ENCODE results near the gene PRRX2.

PRRX2 gene

DNA sequence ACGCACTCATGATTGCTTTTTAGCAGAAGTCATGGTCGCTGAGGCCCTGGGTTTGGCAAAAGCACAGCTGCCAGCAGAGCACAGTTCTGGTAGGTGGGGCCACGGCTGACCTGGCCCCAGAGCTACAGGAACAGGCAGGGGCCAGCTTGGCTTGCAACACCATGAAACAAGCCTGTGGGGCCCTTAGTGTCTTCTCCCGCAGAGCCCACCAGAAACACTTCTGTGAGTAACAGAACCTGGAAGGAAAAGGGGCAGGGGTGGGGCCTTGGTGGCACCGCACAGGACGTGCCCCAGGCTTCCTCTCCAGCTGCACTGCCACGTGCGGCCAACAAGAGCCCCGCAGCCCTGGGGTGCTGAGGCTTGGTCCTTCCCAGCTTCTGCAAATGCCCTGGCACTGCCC is 28.3 kb upstream of the PRRX2 start:
- no peak for DNase-seq

DNA sequence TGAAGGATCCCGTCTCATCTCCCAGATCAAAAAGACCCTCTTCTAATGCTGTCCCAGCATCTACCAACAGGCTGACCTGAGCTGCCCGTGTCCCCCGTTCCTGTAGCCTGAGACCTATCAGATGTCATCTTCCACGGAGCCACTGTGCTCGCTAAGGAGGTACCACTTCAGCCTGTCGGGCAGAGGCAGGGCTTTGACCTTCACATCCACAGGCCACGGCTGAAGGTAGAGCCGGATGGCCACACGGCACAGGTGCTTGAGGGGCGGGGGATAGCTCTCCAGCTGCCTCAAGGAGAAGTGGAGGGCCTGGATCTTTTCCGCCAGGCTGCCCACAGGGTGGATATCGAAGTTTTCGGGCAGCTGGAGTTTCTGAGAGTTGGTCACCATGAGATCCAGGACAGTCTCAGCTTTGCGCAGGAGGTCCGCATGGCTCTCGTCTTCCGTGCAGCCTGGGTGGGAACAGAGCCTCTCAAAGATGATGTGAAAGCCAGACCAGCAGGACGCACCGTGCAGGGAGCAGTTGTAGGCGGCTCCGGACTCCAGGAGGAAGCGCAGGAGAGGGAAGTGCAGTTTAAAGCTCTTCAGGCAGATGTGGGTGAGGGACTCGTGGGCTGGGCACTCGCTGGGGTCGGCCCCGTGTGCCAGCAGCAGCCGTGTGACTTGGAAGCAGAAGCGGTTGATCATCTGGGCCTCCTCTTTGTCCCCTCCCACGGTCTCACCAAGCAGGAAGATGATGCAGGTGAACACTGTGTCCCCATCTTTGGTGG is 27.6 kb upstream of the PRRX2 start:
- DNase-seq, result no peak

DNA sequence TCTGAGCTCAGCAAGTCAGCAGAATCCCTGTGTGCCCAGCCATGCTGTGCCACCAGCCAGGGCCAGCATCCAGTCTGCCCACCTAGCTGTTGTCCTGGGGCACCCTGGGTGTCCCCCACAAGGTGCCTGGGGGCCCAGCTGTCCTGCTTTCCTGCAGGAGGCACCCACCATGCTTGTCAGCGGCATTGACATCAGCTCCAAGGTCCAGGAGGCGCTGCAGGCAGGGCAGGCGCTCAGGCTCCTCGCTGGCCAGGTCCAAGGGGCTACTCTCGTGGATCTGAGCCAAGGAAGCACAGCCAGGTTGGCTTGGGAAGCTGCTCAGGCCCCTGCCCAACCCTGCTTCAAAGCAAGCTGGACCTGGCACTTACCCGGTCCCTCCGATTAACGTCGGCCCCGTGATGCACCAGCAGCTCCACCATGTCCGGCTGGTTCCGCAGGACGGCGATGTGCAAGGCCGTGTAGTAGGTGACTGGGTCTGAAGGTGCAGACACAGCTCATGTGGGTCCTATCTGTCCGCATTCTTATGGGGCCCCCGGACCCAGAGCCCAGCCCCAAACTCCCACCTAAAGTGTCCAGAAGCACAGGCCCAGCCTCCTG is 26.3 kb upstream of the PRRX2 start:
- DNase-seq, result no peak

DNA sequence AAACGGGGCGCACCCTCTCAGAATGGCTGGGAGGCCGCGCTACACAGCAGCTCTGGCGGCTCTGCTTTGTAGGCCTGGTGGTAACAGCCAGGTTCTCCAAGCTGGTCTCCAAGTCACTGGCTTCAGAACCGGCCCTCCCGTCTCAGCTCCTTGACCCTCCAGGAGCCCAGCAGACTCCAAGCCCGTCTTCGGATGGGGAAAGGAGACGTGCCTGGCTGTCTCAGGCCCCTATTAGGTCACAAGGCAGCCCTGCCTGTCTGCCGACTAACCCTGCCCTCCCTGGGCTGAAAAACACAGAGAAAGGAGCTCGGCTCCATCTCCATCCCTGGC is 25.7 kb upstream of the PRRX2 start:
- no peak for DNase-seq

DNA sequence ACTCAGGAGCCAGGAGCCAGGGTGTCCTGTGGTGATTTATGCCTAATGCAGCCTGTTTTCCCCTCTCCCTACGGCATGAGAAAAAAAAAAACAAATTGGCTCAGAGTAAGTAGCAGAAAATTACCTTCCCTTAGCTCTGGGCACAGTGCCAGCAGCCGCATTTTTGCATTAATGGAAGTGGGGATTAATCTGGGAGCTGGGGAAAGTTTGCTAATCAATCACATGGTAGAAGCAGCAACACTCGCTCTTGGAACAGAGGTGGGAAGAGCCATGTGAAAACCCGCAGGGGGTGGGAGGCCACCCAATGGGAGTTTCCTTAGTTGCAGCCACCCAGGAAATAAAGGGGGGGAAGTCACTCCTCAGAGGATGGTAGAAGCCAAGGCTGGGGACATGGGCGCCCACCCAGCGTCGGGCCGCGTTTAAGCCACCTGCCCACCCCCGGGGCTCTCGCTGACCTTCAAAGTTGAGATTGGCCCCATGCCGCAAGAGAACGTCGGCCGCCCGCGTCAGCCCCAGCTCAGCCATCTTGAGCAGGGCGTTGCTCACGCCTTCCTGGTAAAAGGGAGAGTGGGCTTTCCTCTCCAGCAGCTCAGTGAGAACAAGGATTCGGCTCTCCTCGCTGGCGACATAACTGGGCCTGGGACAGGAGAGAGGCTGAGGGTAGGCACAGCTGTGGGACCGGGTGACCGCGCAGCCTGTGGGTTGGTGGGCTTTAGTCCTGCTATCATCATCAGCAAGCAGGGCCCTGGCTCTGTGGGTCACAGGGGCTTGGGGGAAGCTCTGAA is 25.2 kb upstream of the PRRX2 start:
- no peak for DNase-seq

DNA sequence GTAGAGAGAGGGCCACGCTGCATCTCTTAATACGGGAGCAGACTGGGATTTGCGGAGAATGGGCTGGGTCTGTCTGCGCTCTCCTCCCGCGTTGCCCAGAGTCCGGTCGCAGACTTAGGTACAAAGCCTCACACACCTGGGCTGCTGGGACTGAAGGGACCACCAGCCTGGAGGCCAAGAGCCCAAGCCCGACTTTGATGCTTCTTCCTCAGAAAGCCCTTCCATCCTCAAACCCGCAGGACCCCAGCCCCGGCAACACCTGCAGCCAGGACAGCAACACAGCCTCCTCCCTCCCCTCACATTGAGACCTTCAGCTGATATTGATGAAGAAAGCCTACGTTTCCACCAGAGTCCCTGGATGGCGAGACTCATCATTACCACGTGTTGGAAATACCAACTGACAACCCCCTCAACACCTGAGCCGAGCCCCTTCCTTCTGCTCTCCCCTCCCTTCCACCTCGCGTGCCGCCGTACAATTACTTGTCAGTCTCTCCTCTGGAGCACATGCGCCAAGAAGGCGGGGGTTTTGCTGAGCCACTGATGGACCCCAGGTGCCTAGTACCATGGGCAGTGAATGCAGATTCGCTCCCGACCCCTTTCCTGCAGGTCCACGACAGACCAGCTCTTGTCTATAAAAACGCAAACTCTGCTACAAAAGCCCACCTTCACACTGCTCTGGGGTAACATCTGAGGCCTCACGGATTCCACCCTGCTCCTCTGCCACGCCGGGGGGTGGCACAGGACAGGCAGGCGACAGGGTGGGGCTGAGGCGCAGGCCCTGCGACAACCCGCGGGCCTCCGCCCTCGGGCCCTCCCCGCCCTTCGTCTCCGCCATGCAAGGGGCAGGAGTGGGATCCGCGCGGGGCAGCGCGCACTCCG is 24.3 kb upstream of the PRRX2 start:
- DNase-seq, result peak; percentile 11

DNA sequence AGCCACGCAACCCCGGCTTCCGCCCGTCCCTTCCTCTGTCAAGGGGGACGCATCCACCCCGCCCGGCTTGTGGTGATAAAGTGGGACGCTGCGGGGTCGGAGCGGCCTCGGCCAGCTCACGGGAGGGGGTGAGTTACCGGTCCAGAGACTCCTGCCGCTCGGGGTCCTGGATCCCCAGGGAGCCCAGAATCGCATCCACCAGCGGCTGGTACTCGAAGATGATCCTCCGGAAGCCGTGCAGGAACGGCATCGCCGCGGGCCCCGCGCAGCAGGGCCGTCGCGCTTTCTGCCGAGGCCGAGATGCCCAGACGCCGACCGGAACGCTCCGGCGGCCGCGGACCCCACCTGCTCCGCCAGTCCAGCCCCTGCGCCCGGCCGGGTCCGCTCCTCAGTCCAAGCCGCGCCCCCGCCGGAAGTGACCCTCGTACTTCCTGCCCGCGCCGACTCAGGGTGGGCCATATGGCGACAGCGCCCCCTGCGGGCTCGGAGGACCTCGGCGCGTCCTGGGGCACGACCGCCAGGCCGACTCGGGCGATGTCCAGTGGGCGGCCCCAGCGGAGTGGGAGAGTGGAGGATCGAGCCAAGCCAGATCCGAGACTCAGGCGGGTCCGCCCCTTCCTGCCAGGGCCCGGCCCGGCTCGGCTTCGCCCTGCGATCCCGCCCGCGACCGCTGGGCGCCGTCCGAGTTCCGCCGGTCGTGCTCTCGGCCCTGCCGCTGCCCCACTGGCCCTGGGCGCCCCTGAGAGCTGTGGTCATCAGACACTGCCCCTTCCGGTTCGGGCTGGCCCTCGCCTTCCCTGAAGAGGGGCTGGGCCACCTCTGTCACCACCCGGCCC is 23.5 kb upstream of the PRRX2 start, which contains the start of gene ASB6:
Gene ASB6, minus strand, starts transcription at position 402 of the 836 bp plus-strand sequence. Its CDS starts 152 bp downstream, at position 250.
- peak; percentile 88 for DNase-seq

DNA sequence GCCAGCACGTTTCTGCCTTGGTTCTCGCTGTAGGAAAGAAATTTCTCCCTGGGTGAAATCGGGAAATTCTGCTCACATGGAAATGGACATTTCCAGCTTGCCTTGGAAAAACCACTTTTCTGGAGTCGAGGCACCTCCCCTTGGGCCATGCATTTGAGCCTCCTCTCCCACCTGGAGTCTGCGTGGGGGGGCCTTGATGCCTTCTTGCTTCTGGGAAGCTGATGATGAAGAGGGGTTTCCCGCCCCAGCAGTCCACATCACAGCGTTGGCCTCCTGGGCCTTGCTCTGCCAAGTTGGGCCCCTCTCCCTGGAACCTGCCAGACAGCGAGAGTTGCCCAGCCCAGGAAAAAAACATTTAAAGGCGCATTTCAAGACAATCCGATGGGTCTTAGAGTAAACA is 21.7 kb upstream of the PRRX2 start:
- no peak for DNase-seq

DNA sequence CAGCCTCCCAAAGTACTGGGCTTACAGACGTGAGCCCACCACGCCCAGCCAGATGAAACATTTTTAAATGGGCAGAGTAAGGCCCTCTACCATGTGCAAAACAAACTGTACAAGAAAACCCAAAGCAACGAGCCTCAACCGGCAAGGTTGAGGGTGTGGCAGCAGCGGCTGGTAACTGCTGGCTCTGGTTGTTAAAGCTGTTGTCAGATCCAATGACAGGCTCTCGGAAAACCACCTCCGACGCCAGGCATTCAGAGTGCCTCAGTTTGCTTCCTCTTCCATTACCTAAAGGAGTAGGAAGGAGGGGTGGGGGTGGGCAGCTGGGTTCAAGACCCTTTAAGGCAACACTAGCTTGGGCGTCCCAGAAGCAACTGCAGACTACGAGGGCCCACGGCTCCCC is 21.1 kb upstream of the PRRX2 start:
- no peak for DNase-seq

DNA sequence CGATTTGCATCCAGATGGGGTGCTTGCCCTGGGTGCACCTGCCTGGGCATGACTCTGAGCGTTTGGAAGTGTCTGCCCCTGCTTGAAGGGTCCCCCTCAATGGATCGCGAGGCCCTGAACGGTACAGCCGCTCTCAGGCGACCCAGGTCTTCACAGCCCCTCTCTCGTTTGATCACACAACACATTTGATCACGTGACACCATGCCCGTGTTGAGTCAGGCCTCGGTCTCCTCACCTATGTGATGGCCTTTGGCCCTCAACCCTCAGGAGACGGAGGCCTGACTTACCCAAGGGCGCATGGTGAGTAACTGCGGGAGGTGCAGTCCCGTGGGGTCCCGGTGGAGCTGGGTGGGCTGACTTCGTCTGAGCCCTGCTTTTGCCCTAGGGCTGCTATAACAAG is 20.5 kb upstream of the PRRX2 start:
- DNase-seq, result no peak

DNA sequence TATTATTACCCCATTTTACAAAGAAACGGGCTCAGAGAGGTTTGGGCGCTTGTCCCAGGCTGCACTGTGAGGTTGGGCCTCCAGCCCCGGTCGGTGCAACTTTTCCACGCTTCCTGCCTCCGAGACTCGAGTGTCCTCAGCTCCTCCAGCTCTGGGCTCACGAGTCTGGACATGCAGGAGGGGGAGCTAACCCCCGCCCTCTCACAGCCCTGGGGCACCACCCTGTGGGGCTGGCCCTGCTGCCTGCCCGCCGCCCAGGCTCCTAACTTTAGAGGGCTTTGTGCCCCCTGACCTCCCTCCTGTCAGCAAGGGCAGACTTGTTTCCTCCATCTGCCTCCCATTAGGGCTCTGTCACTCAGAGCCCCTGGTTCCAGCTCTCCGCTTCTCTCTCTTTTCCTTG is 19.2 kb upstream of the PRRX2 start:
- no peak for DNase-seq

DNA sequence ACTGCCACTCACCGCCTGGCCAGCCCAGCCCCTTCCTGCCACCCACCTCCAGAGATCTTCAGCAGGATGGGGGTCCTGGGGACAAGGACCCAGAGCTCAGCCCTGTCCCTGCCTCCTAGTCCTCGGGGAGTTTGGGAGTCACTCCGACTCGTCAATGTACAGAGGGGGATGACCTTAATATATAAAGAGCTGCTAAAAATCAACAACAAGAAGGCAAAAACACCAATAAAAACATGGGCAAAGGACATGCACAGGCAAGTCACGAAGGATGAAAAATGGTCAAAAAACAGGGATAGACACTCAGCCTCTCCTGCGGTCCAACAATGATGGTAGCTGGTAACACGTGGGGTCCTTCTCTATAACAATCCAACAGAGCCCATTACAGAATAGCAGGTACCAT is 18.8 kb upstream of the PRRX2 start:
- no peak for DNase-seq

DNA sequence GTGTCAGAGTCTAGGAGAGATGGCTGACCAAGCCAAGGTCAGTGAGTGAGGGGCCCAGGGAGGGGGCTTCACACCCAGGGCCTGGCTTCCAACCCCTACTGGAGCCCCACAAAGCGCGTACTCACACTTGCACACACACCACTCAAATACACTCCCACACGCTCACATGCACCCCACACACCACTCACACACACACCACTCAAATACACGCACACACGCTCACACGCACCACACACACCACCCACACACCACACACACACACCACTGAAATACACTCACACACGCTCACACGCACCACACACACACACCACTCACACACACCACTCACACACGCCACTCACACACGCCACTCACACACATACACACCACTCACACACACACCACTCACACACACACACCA is 17.8 kb upstream of the PRRX2 start:
- DNase-seq, result no peak

DNA sequence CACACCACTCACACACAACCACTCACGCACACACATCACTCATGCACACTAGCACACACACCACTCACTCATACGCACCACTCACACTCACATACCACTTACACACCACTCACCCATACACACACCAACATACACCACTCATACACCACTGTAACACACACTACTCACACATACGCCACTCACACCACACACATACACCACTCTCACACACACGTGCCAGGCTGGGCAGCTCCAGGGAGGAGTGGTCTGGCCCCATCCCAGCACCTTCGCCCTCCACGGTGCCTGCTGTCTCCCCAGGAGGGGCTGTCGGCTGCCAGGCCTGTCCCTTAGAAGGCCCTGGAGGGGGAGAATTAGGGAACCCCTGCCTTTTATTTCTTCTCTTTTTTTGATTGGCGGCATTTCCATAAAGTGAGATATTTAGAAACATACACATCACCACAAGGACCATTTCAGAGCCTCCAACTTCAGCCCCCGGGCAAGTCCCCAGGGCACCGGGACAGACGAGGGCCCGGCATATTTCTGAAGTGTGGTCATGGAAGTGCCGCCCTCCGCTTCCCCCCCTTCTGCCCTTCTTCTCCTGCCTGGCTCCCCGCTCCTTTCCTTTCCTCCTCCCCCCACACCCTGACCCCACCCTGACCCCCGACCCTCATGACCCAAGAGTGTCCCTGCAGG is 17.2 kb upstream of the PRRX2 start:
- no peak for DNase-seq

DNA sequence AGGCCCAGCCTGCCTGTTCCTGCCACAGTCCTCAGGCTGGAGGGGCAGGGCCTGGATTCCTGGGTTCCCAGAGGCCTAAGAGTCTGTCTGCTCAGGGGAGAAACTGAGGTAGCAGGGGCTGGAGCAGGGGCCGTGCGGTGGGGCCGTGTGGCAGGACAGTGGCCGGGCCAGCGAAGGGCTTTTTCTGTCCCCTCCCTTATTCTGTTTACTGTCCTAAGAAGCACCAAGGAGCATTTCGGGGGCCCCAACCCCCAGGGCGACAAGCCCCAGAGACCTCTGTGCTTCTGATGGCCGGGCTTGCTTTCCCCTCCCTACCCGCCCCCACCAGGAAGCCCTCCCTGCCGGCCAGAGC is 16.7 kb upstream of the PRRX2 start:
- no peak for DNase-seq

DNA sequence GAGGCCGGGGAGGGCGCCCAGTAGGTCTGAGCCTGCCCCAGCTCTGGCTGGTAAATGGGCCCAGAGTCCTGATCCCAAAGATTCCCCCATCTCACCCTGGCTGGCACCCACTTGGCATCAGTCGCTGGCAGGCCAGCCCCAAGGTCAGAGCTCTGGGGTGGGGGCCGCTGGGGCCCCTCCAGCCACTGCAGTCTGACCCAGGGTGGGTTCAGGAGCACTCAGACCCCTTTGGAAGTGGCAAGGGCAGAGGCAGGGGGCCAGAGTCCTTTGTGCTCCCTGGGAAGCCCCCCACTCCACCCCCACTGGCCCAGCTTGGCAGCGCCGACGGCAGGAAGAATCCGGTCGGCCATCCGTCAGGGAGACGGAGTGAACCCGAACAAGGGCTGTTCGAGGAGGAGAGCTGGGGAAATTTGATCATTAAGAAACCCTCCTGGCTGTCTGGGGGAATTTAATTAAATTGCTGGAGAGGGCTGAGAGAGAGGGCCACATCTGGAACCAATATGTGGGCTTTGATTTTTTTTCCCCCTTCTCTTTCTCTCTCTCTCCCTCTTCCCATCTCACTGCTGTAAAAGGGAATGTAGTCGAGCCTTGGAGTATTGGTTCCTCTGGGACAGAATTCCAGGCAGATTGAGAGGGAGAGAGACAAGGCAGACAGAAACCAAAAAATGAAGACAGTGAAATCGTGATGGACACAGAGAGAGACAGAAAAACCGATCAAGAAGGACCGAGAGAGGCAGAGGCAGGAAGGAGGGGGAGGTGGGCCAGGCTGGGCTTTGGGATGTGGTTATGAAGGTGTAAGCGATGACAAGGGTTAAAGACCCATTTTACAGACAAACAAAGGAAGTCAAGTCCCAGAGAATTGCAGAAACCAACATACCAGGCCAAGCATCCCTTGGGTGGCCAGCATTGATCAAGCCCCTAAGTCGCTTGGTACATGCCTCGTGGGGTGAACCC is 15.4 kb upstream of the PRRX2 start:
- DNase-seq, result no peak

DNA sequence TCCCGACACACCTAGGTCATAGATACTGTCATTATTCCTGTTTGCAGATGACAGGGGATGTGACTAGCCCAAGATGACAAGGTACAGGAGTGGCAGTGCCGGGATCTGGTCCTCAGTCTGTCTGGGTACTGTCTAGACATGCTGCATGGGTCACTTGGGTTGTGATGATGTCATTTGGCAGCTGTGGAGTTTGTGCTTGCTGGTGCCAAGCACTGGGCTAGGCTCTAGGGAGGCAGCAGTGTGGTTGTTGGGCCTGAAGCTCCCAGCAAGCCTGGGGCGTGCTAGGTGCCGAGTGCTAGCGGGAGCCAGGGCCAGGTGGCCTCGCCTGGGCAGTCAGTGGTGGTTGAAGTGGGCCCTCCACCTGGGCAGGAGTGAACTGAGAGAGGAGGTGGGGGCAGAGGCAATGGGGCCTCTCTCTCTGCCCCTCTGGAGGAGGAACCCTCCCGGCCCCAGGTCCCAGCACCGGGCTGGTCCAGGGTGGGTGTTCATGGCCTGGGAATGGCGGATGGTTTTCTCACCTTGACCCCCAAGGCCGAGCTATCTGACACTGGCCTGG is 14.7 kb upstream of the PRRX2 start:
- no peak for DNase-seq

DNA sequence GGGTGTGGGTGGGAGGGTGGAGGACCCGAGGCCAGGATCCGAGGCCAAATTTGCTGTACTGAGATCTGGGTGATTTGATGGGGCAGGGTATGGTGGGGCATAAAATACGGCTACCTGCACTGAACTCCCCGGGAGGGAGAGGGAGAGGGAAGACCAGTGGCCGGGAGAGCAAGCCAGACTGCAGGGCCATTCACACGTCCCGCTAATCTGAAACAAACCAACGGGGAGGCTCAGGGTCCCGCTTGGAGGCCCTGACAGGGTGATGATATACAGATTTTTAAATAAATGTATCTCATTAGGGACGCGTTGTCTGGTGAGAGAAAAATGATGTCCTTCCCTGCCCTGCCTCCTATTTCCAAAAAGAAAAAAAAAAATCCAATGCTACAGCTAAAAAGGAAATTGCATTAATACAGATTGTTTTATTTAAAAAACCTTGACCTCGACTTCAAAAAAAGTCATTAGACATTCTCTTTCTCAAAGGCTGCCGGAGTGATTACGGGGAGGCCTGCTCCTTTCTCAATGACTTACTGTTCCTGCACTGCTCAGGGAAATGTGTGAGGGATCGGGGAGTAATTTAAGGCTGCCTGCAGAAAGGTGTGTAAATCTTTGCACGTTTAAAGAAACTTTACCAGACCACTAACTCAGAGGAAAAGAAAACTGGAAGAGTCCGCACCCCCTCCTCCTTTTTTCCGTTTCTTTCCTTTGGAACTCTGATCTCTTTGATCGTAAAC is 11.5 kb upstream of the PRRX2 start:
- no peak for DNase-seq

DNA sequence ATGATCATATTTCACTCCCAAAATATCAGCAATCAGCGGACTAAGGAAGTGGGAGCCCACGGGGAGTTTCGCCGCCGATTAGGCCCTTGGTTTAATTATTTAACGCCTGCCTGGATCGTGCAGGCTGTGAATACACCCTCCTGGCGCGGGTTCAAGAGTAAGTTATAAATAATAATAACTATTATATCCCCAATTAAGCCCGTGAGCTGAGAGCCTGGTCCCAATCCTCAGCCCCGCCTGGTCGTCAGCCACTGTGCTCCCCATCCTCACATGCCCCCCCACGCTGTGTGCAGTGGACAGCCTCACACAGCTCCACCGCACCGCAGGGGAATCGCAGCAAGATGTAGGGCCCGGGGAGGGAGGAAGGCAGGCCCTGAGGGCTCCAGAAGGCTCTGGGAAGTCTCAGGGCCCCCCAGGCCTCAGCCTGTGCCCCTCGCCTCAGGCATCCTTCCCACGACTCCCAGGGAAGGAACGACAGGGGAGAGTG is 10.8 kb upstream of the PRRX2 start:
- no peak for DNase-seq

Data from CD4-positive, alpha-beta T cell treated with Interleukin-4 for 4 hours (primary cell).